ENCODE measurements around the gene LRRC28. TPM values are rescaled to one million over a fixed set of nuclear protein-coding genes. Genes with fewer than 3 reads are reported as not detected.

LRRC28 gene
- total RNA-seq, 1 experiment from 2014 or later = 21.4 TPM

- TF ChIP-seq ZFX (IDR thresholded peaks at IDR 0.05) = no peak
- no peak for TF ChIP-seq ZBTB33 (IDR thresholded peaks at IDR 0.05; ENCODE audit: extremely low read depth, insufficient replicate concordance, low read length)
- no peak for TF ChIP-seq POLR2A (IDR thresholded peaks at IDR 0.05; ENCODE audit: borderline replicate concordance, extremely low read depth, insufficient read depth, insufficient read length)
- TF ChIP-seq SRF (IDR thresholded peaks at IDR 0.05; ENCODE audit: low read depth) = no peak
- no peak for TF ChIP-seq POLR2AphosphoS5 (IDR thresholded peaks at IDR 0.05; ENCODE audit: low read depth, low read length)
Observed at GRCh38 chr15:99393641-99394040, 142.4 kb downstream of the LRRC28 start (continued).

- ChIA-PET POLR2A (no interaction called here), CTCF (interaction anchor here (1.6 kb wide), 1 partner anchor 308 kb away, joined by 5 read pairs; no protein-coding TSS in a partner anchor), RAD21 (ENCODE audit: low non-redundant PET in 1 of 2, low total read pairs in 2 of 2, uncharacterized antibody in 2 of 2, unreplicated experiment in 2 of 2) (no interaction called here)
- Histone ChIP-seq H3K4me1 (ENCODE audit: control insufficient read depth in 1 of 2, insufficient read depth in 2 of 2, low read length in 2 of 2) (no peaks in the 10 kb centered on the region), H4K20me1 (ENCODE audit: insufficient read depth) (no peaks in the 10 kb centered on the region), H3K27ac (ENCODE audit: low read depth, low read length) (no peak overlapping the region), H3K79me2 (ENCODE audit: insufficient read depth, low read length) (no peaks in the 10 kb centered on the region), H3K36me3 (ENCODE audit: control insufficient read depth in 1 of 2, insufficient read depth in 2 of 2, low read length in 2 of 2) (no peaks in the 10 kb centered on the region), H3K9me3 (ENCODE audit: control insufficient read depth in 1 of 2, insufficient read depth in 1 of 2, low read depth in 1 of 2, low read length in 2 of 2) (no peaks in the 10 kb centered on the region), H3K4me2 (ENCODE audit: low read length) (no peak overlapping the region), H3K9me2 (ENCODE audit: insufficient read depth) (no peaks in the 10 kb centered on the region), H3K27me3 (ENCODE audit: insufficient read depth, low read length) (no peaks in the 10 kb centered on the region), H3K4me3 (replicated peaks in 1 of 2; ENCODE audit: low read depth in 1 of 2, low read length in 2 of 2) (no peak overlapping the region), H2AFZ (ENCODE audit: low read depth, low read length, poor library complexity, severe bottlenecking) (no peak overlapping the region), H3K9ac (ENCODE audit: low read length) (no peak overlapping the region)
- no TSS peak for BruUV-seq (replicated peaks)
- ATAC-seq (no peak), DNase-seq (ENCODE audit: low read depth, low spot score) (no peak)
- intact Hi-C loops (cut with micrococcal nuclease) = no loop called here
- TF ChIP-seq EZH2phosphoT487 (IDR thresholded peaks at IDR 0.05; ENCODE audit: borderline replicate concordance) (no peak), JUND (IDR thresholded peaks at IDR 0.05) (no peak), EZH2 (IDR thresholded peaks at IDR 0.05) (no peak), FOSL1 (IDR thresholded peaks at IDR 0.05; ENCODE audit: low read depth) (no peak), CTCF (IDR thresholded peaks at IDR 0.05 in 2 of 3, conservative IDR thresholded peaks at IDR 0.05 in 1 of 3; ENCODE audit: borderline replicate concordance in 1 of 3, insufficient read depth in 1 of 3, low read depth in 2 of 3, low read length in 2 of 3) (no peak), RAD21 (IDR thresholded peaks at IDR 0.05; ENCODE audit: low read depth) (no peak), POLR2AphosphoS5 (IDR thresholded peaks at IDR 0.05; ENCODE audit: low read depth, low read length) (no peak), EGR1 (IDR thresholded peaks at IDR 0.05; ENCODE audit: low read depth) (no peak), TCF7L2 (IDR thresholded peaks at IDR 0.05; ENCODE audit: borderline replicate concordance, extremely low read depth, insufficient read depth, insufficient read length) (no peak)
Observed at GRCh38 chr15:99396375-99396774, 145.1 kb downstream of the LRRC28 start.

Data from HCT116 (cell line).